Measurements from ENCODE around the gene DPPA2.

DNA sequence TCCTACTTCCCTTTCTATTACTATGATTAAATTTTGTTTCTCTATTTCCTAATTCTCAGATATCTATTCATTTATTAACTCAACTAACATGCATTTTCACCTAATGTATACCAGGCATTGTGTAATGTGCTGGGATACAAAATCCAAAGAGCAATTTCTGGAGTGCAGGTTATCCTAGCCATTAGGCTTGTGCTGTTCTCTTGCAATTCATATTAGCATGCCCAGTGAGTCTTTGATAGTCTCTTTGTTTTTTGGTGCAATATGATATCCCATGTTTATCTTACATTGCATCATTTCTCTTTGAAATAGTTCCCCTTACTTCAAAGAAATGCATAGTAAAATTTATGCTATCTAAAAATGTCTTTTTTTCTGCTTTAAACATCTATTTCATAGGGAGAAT is 34.9 kb upstream of the DPPA2 start:
- TF ChIP-seq, protein P1, sequence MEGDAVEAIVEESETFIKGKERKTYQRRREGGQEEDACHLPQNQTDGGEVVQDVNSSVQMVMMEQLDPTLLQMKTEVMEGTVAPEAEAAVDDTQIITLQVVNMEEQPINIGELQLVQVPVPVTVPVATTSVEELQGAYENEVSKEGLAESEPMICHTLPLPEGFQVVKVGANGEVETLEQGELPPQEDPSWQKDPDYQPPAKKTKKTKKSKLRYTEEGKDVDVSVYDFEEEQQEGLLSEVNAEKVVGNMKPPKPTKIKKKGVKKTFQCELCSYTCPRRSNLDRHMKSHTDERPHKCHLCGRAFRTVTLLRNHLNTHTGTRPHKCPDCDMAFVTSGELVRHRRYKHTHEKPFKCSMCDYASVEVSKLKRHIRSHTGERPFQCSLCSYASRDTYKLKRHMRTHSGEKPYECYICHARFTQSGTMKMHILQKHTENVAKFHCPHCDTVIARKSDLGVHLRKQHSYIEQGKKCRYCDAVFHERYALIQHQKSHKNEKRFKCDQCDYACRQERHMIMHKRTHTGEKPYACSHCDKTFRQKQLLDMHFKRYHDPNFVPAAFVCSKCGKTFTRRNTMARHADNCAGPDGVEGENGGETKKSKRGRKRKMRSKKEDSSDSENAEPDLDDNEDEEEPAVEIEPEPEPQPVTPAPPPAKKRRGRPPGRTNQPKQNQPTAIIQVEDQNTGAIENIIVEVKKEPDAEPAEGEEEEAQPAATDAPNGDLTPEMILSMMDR (IDR thresholded peaks at IDR 0.05; ENCODE audit: low read depth, low read length), result no peak
- no peak for TF ChIP-seq EZH2phosphoT487 (IDR thresholded peaks at IDR 0.05; ENCODE audit: low read depth)

All from OCI-LY3 (cell line).